HG03354 (cell line): Measurements from ENCODE around the gene OR2G6.
"Not testable (repeated sequence)": the region's sequence is repeated elsewhere in the genome, so short reads cannot be mapped to it uniquely, and the experiment has no call there.

ENCODE experiments used
- ATAC-seq: cut with Tn5 transposase; IDR thresholded peaks from one replicate; pipeline ENCODE4 v1.9.1; 2021; ENCODE audit warnings: mild to moderate bottlenecking; ENCODE audit not compliant: unreplicated experiment, poor library complexity, severe bottlenecking

The OR2G6 gene

DNA sequence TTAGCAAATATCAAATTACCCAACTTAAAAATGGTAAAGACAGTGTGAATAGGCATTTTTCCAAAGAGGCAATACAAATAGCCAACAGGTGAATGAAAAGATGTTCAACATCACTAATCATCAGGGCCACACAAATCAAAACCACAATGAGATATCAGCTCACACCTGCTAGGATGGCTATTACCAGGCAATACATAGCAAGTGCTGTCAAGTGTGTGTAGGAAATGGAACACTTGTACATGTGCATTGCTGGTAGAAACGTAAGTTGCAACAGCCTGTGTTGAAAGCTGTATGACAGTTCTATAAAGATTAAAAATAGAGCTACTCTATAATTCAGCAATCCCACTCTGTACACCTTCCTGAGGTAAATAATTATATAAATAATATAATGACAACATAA, 64.2 kb downstream of the OR2G6 start:
- ATAC-seq: peak; percentile 84

DNA sequence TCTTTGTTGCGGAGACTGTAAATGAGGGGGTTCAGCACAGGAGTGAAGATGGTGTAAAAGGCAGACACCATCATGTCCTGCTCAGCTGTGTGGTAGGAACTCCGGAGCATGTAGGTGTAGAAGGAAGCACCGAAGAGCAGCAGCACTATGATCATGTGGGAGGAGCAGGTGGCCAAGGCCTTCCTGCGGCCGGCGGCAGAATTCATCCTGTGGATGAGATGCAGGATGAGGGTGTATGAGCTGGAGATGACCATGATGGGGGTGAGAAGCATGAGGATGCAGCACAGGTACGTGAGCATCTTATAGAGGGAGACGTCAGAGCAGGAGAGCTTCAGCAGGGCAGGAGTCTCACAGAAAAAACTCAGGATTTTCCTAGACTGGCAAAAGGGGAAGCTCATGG, 66.0 kb downstream of the OR2G6 start:
- ATAC-seq: not testable (repeated sequence)

DNA sequence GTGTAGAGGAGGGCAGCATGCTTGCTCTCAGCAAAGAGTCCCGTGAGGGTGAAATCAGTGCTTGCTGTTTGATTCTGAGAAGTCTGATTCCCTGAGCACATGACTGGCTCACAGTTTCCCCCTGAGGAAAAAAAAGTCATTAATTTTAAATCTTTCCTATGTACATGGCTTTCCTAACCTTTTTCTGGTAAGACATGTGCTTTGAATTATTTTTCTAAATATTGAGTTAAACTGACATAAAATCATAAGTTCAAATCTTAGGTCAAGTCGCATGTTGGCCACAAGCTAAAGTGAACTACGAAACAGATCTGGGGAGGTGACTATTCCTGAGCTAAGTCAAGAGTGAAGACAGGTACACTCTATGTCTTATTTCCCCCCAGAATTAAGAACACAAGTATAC, 66.8 kb downstream of the OR2G6 start, which contains the start of gene OR2T34:
Gene OR2T34 (minus strand): TSS at position 101 of the 400 bp plus-strand sequence. CDS start 0 bp downstream, at position 101.
- not testable (repeated sequence) for ATAC-seq

DNA sequence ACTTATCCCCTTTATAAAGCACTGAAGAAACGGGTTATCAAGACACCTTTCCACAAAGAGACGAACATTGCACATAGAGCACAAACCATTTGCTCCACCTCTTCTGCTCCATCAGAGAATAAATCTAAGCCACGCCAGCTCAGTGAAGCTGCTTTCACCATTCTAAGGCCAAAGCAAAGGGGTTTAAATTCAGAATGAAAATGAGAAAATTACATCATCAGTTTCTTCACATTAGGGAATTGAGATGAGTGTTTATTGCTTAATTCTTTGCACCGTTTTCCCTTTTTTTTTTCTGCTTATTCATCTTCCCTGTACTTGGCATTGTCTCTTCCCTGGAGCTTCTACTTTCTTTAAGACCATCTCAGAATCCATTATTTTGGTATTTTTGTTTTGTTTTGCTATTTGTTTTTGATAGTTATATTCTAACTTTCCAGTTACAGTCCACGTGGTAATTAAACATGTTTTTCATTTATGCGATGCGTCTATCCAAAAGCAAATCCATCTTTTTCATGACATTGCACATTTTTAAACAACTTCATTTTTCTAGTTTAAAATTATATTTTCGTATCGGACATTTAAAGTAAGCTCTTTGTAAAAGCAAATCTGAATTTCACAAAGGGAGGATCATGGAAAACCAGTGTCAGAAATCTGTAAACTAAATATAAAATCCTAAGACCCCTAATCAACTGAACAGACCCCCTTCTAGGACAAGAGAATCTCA, 68.5 kb downstream of the OR2G6 start:
- ATAC-seq: no peak
